GM21390 (cell line): ENCODE measurements around the gene ADRA2B.
"Not testable (repeated sequence)": the region's sequence is repeated elsewhere in the genome, so short reads cannot be mapped to it uniquely, and the experiment has no call there.

ENCODE experiments used
- ATAC-seq: cut with Tn5 transposase; IDR thresholded peaks from one replicate; pipeline ENCODE4 v1.9.1; 2021; ENCODE audit not compliant: unreplicated experiment

ADRA2B gene

DNA sequence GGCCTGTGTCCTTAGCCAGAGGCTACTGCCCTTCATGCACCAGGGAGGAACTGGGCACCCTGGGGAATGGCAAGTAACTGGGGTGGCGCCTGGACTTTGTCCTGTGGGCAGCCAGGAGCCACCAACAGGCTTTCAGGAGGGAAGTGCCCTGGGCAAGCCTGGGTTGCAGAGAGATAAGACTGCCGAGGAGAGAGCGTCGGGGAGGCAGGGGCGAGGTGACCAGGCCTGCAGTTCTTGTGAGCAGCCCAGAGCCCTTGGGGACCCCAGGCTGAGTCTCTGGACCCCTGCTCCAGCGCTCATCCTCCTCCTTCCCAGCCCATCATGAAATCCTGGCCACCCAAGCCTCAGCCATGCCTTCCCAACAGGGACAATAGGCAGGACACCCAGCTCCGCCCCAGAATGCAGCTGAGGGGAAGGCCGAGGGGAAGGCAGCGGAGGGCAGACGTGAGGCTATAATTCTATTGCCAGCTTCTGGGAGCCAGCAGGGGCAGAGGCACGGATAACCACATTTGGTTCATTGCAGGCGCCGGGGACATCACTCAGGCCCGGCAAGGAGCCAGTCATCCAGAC is 25.1 kb downstream of the ADRA2B start:
- no peak for ATAC-seq

GRCh38 chr2:96090196-96090926 is 26.0 kb downstream of the ADRA2B start:
- ATAC-seq = no peak

DNA sequence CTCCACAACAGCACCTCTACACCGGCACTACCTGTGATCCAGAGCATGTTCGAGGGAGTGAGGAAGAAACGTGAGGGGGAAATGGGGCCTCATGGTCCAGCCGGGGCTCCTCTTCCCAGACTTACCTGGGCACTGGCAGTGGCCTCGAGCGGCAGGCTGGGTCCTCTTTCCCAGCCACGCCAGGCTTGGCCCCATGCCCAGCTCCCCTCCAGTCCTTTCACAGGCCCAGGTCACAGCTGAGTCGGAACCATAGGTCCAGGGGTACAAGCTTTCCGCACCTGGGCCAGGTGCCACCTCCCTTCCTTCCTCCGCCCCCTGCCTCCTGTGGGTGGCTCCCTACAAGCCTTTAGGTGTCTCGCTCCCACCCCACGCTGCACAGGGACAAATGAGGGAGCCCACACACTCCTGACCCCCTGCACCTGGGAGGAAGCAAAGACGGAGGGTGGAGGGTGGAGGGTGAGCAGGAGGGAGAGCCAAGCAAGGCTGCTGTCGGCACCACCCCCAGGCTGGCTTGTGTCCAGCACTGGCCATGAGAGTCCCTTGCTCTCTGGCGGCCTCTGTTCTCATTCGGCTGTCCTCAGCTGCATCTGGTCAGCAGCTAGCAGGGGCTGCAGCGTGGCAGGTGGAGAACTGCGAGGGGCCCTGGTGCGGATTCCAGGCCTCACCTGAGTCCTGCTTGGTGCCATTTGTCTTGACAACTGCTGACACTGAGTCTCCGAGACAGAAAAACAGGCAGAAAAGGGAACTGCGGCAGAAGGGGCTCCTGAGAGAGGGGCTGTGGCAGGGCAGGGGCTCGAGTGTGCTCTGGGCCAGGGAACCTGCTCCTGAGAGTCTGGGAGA is 26.8 kb downstream of the ADRA2B start:
- no peak for ATAC-seq

GRCh38 chr2:96088340-96089335 is 27.7 kb downstream of the ADRA2B start:
- no peak for ATAC-seq

GRCh38 chr2:96087130-96087529 is 29.2 kb downstream of the ADRA2B start:
- no peak for ATAC-seq

DNA sequence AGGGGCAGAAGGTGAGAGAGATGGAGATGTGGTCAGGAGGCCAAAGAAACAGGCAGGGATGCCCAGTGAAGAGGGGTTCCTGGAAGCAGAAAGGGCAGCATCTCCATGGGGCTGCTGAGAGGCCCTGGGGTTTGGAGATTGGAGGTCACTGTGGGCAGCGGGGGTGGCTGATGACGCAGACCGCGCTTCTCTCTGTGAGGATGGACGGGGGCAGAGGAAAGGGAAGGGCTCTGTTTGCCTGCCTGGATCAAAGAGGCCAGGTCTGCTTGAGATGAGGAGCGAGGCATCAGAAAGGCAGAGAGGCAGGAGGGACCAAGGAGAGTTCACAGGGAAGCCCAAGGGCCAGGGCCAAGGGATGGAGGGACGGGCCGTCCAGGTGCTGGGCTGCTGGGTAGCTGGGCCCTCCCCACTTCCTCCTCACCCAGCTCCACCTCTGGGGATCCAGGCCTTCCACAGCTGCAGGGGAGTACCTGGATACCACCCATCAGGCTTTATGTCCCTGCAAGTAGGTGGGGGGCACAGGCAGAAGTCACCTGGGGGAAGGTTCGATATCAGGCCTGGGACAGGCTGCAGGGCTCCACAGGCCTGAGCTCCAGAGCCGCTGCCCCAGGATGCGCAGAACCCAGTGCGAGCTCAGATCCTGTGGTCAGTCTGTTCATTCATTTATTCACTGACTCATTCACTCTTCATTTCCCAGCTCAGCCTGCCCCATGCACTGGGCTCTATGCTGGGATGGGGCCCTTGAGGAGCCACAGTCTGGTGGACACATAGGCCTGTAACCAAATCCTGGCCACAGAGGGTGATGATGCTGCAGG is 30.6 kb downstream of the ADRA2B start:
- no peak for ATAC-seq

GRCh38 chr2:96084858-96085518 is 31.4 kb downstream of the ADRA2B start:
- not testable (repeated sequence) for ATAC-seq

DNA sequence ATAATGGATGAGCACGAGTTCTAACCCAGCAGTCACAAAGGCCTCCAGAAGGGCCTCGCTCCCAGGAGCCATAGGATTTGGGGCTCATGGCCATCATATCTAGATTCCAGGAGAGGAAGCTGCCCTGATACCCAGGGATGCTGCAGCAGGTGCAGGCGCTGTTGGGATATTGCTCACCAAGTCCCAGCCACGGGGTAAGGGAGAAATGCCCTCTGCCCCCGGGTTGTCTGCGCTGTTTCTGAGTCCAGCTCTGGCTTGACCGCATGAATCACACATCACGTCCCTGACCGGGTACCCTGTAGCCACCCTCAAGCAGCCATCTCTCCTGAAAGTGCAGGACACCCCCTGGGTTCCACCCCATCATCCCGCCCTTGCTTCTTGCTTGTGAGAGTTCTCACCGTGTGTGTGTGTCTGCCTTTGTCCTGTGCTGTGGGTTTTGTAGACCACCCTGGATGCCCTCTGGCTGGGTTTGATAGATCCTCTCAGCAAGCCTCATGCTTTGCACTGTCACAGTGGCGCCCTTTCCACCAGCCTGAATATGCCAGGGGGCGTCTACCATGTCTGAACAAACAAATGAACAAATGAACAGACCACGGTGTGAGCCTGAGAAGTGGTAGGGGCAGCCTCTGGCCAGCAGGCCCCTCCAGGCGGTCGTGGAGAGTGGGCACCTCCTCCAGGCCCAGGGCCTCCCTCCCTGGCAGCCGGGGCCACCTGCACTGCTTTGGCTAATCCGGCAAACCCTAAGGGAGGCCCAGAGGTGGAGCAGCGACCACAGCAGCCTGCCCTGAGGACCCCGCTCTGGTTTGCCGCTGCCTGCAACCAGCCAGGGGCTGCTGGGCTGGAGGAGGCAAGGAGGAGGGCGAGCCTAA is 32.1 kb downstream of the ADRA2B start:
- ATAC-seq = no peak

DNA sequence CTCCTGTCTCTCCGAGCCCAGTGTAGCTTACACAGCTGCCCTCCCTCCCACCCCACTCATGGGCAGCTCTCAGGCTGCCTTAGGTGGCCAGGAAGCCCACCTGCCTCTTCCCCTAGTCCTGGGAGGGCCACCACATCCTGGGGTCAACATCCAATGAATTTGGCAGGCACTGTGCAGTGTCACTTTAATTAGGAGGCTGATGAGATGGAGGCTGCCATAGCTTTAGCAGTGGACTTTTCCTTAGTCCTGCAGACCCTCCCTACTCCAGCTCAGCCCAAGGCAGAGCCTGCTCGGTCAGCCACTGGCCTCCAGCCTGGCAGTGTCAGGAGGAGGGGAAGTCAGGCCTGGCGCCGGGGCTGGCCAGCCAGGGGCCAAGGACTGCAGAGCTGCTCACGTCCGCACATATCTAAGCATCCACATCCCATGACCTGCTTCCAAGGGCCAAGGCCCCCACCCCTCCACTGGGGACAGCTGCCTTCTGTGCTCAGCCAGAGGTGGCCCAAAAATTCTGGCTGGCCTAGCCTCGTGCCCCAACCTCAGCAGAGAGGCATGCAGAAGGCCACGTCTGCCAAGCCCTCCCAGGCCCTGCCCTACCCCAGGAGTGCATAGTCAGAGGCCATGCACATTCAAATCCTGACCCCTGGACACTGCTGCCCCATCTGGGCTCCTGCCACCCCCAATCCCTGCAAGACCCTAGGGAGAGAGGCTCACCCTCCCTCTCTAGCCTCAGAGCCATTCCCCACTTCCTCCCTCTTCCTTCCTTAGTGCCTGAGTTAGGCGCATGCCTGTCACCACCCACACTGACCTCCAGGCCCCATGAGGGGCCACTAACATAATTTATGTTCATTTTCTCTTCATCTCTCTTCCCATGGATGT is 33.1 kb downstream of the ADRA2B start:
- ATAC-seq = no peak

- no peak for ATAC-seq
Measured at GRCh38 chr2:96082211-96083063, 33.9 kb downstream of the ADRA2B start.

GRCh38 chr2:96081042-96081441 is 35.3 kb downstream of the ADRA2B start:
- ATAC-seq = no peak

- no peak for ATAC-seq
Measured at GRCh38 chr2:96075199-96075771, 41.1 kb downstream of the ADRA2B start.

GRCh38 chr2:96074156-96074555 is 42.2 kb downstream of the ADRA2B start:
- no peak for ATAC-seq

DNA sequence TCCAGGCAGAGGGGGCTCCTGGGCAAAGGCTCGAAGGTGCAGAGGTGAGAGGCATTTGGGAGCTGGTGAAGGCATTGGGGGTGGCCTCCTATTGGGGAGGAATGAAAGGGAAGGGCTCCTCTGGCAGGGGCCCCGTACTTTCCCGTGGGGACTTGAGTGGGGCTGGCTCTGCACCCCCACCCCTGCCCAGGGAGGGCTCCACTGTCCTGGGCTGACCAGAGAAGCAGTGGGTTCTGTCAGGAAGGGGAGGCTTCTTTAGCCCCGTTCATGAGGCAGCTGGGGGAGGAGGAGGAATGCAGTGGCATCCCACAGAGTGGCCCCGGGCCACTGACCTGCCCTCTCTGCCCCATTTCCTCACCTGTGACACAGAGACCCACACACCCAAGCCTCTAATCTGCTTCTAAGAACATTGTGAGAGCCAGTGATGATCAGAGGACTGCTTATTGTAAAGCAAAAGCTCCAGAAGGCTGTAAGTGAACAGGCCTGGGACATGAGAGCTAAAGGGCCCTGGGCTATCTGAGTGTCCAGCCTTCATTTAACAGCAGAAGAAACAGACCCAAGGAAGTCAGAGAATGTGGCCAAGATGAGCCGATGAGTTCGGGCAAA is 43.1 kb downstream of the ADRA2B start:
- ATAC-seq = no peak

GRCh38 chr2:96072746-96073145 is 43.6 kb downstream of the ADRA2B start:
- no peak for ATAC-seq

- not testable (repeated sequence) for ATAC-seq
Measured at GRCh38 chr2:96071977-96072491, 44.3 kb downstream of the ADRA2B start.
